HepG2 (cell line): ENCODE results near the gene CAVIN1. TPM values are rescaled to one million over a fixed set of nuclear protein-coding genes. Genes with fewer than 3 reads are reported as not detected.

Source experiments
- AGO1 ChIP-seq: fragments of 200-400 bp; formaldehyde crosslinking; IDR thresholded peaks from 2 replicates; pipeline ENCODE4 v1.6.1; 2017; ENCODE audit warnings: mild to moderate bottlenecking, low read depth, low read length, moderate library complexity; ENCODE audit not compliant: poor library complexity, severe bottlenecking
- ARHGAP35 ChIP-seq: sonication (generic); formaldehyde crosslinking; IDR thresholded peaks from 2 replicates; pipeline ENCODE4 v1.9.0; 2022; ENCODE audit warnings: mild to moderate bottlenecking, inconsistent platforms, moderate library complexity, missing genetic modification reagents, borderline replicate concordance
- ATF1 ChIP-seq: IDR thresholded peaks from 2 replicates; pipeline ENCODE4 v1.6.1; 2016; ENCODE audit warnings: mild to moderate bottlenecking, control low read depth
- CBX5 ChIP-seq: sonication (generic); formaldehyde crosslinking; IDR thresholded peaks from 2 replicates; pipeline ENCODE4 v1.4.0; 2020; ENCODE audit warnings: missing genetic modification reagents, borderline replicate concordance
- FUBP1 ChIP-seq: sonication (generic); formaldehyde crosslinking; IDR thresholded peaks from 2 replicates; pipeline ENCODE4 v1.5.1; 2020; ENCODE audit warnings: missing genetic modification reagents, mild to moderate bottlenecking, borderline replicate concordance
- HNRNPLL ChIP-seq: fragments of 200-400 bp; formaldehyde crosslinking; IDR thresholded peaks from 2 replicates; pipeline ENCODE4 v1.6.1; 2017; ENCODE audit warnings: mild to moderate bottlenecking, low read depth, low read length; ENCODE audit not compliant: poor library complexity, severe bottlenecking
- ZFP41 ChIP-seq: sonication (generic); formaldehyde crosslinking; IDR thresholded peaks from 2 replicates; pipeline ENCODE4 v1.4.0; 2020; ENCODE audit warnings: mild to moderate bottlenecking, missing genetic modification reagents, borderline replicate concordance
- ZFP90 ChIP-seq: sonication (generic); formaldehyde crosslinking; IDR thresholded peaks from 2 replicates; pipeline ENCODE4 v1.8.0; 2022; ENCODE audit warnings: missing genetic modification reagents, mild to moderate bottlenecking, inconsistent platforms, borderline replicate concordance
- ZNF451 ChIP-seq: sonication (generic); formaldehyde crosslinking; IDR thresholded peaks from 2 replicates; pipeline ENCODE4 v1.5.0; 2020; ENCODE audit warnings: mild to moderate bottlenecking, missing genetic modification reagents
- ZNF567 ChIP-seq: sonication (generic); formaldehyde crosslinking; IDR thresholded peaks from 2 replicates; pipeline ENCODE4 v1.8.1; 2023; ENCODE audit warnings: mild to moderate bottlenecking, missing genetic modification reagents, borderline replicate concordance
- ZNF614 ChIP-seq: IDR thresholded peaks from 2 replicates; pipeline ENCODE4 v1.6.1; 2018; ENCODE audit warnings: missing biosample characterization, missing genetic modification reagents, inconsistent platforms, borderline replicate concordance
- ZNF704 ChIP-seq: sonication (generic); formaldehyde crosslinking; IDR thresholded peaks from 2 replicates; pipeline ENCODE4 v1.8.1; 2023; ENCODE audit warnings: mild to moderate bottlenecking, inconsistent platforms, moderate library complexity, missing genetic modification reagents, borderline replicate concordance
- ZNF788 ChIP-seq: sonication (generic); formaldehyde crosslinking; IDR thresholded peaks from 2 replicates; pipeline ENCODE4 v1.5.0; 2020; ENCODE audit warnings: mild to moderate bottlenecking, missing genetic modification reagents, borderline replicate concordance
- ZSCAN22 ChIP-seq: sonication (generic); formaldehyde crosslinking; IDR thresholded peaks from 2 replicates; pipeline ENCODE4 v1.4.0; 2020; ENCODE audit warnings: mild to moderate bottlenecking, missing genetic modification reagents
- polyA plus RNA-seq, 8 experiments: library from polyadenylated mRNA; depleted of rRNA in 3 of 8; stranded (reverse) in 7 of 8; unstranded in 1 of 8; fragments of >200 nt; fragmentation: Illumina TruSeq in 4 of 8; extraction: Trizol in 4 of 8; gene quantifications; 2 replicates each; pipeline versions ENCODE4 v1.2.1 to v1.2.3, GENCODE V29; 2011 to 2016; ENCODE audit warnings: low read depth in 4 of 8, missing spikeins in 1 of 8, mixed read lengths in 1 of 8; ENCODE audit not compliant: insufficient read depth in 1 of 8
- total RNA-seq, 5 experiments: library from RNA; depleted of rRNA; stranded (reverse); fragments of >200 nt; fragmentation: Illumina TruSeq; extraction: Trizol; gene quantifications; 2 replicates each; pipeline ENCODE4 v1.2.3, GENCODE V29; 2016; ENCODE audit warnings: low read depth in 1 of 5
- TF ChIP-seq, protein P1 (sequence below): sonication (generic); formaldehyde crosslinking; conservative IDR thresholded peaks from 2 replicates; pipeline ENCODE4 v1.8.1; 2023; ENCODE audit warnings: missing genetic modification reagents
- TF ChIP-seq, protein P2 (sequence below): sonication (generic); formaldehyde crosslinking; IDR thresholded peaks from 2 replicates; pipeline ENCODE4 v1.4.0; 2020; ENCODE audit warnings: missing genetic modification reagents, borderline replicate concordance
- TF ChIP-seq, protein P3 (sequence below): IDR thresholded peaks from 2 replicates; pipeline ENCODE4 v1.6.1; 2016; ENCODE audit warnings: missing genetic modification reagents, missing compliant biosample characterization
- TF ChIP-seq, protein P4 (sequence below): IDR thresholded peaks from 2 replicates; pipeline ENCODE4 v1.6.1; 2016; ENCODE audit warnings: missing biosample characterization, missing genetic modification reagents, low read depth

Gene CAVIN1
- total and polyA plus RNA-seq, 2 of the 13 experiments (the other 11 are each of a cell fraction or from before 2014, with no cell fraction given): 15.9 to 25.5 TPM

GRCh38 chr17:42428141-42428944, 5.3 kb upstream of the CAVIN1 start (continued):
- TF ChIP-seq ZFP41 (CRISPR knock-in tag): no peak
- TF ChIP-seq CBX5 (CRISPR knock-in tag): no peak
- no peak for TF ChIP-seq ARHGAP35
- no peak for TF ChIP-seq ZFP90 (CRISPR knock-in tag)
- no peak for TF ChIP-seq AGO1
- TF ChIP-seq ZNF451 (CRISPR knock-in tag): no peak; the same call in 1 of the 2 replicates
- no peak for TF ChIP-seq ZNF567
- TF ChIP-seq FUBP1 (CRISPR knock-in tag): no peak
- TF ChIP-seq, protein P1, sequence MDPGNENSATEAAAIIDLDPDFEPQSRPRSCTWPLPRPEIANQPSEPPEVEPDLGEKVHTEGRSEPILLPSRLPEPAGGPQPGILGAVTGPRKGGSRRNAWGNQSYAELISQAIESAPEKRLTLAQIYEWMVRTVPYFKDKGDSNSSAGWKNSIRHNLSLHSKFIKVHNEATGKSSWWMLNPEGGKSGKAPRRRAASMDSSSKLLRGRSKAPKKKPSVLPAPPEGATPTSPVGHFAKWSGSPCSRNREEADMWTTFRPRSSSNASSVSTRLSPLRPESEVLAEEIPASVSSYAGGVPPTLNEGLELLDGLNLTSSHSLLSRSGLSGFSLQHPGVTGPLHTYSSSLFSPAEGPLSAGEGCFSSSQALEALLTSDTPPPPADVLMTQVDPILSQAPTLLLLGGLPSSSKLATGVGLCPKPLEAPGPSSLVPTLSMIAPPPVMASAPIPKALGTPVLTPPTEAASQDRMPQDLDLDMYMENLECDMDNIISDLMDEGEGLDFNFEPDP (CRISPR knock-in tag): no peak
- TF ChIP-seq ZNF704 (CRISPR knock-in tag): no peak
- peak; percentile 21; the same call in 1 of the 2 replicates for TF ChIP-seq ZNF614 (CRISPR knock-in tag)
- no peak; the same call in 1 of the 2 replicates for TF ChIP-seq ZNF788
- TF ChIP-seq, protein P2, sequence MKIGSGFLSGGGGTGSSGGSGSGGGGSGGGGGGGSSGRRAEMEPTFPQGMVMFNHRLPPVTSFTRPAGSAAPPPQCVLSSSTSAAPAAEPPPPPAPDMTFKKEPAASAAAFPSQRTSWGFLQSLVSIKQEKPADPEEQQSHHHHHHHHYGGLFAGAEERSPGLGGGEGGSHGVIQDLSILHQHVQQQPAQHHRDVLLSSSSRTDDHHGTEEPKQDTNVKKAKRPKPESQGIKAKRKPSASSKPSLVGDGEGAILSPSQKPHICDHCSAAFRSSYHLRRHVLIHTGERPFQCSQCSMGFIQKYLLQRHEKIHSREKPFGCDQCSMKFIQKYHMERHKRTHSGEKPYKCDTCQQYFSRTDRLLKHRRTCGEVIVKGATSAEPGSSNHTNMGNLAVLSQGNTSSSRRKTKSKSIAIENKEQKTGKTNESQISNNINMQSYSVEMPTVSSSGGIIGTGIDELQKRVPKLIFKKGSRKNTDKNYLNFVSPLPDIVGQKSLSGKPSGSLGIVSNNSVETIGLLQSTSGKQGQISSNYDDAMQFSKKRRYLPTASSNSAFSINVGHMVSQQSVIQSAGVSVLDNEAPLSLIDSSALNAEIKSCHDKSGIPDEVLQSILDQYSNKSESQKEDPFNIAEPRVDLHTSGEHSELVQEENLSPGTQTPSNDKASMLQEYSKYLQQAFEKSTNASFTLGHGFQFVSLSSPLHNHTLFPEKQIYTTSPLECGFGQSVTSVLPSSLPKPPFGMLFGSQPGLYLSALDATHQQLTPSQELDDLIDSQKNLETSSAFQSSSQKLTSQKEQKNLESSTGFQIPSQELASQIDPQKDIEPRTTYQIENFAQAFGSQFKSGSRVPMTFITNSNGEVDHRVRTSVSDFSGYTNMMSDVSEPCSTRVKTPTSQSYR (CRISPR knock-in tag): peak; percentile 3; the same call in 1 of the 2 replicates
- no peak for TF ChIP-seq HNRNPLL
- no peak for TF ChIP-seq ATF1 (CRISPR knock-in tag)
- TF ChIP-seq, protein P3, sequence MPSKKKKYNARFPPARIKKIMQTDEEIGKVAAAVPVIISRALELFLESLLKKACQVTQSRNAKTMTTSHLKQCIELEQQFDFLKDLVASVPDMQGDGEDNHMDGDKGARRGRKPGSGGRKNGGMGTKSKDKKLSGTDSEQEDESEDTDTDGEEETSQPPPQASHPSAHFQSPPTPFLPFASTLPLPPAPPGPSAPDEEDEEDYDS (CRISPR knock-in tag): peak; percentile 18; the same call in 1 of the 2 replicates
- TF ChIP-seq, protein P4, sequence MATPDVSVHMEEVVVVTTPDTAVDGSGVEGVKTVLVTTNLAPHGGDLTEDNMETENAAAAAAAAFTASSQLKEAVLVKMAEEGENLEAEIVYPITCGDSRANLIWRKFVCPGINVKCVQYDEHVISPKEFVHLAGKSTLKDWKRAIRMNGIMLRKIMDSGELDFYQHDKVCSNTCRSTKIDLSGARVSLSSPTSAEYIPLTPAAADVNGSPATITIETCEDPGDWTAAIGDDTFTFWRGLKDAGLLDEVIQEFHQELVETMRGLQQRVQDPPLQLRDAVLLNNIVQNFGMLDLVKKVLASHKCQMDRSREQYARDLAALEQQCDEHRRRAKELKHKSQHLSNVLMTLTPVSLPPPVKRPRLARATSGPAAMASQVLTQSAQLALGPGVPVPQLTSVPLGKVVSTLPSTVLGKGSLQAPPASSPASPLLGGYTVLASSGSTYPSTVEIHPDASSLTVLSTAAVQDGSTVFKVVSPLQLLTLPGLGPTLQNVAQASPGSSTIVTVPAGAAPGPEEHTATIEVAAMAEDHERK (CRISPR knock-in tag): no peak
- no peak for TF ChIP-seq ZSCAN22 (CRISPR knock-in tag)
